Measurements from ENCODE around the gene USP34. TPM values are rescaled to one million over a fixed set of nuclear protein-coding genes. Genes with fewer than 3 reads are reported as not detected.

Gene USP34
- total and polyA plus RNA-seq, 2 experiments from 2014 or later: 81.8 to 157 TPM

DNA sequence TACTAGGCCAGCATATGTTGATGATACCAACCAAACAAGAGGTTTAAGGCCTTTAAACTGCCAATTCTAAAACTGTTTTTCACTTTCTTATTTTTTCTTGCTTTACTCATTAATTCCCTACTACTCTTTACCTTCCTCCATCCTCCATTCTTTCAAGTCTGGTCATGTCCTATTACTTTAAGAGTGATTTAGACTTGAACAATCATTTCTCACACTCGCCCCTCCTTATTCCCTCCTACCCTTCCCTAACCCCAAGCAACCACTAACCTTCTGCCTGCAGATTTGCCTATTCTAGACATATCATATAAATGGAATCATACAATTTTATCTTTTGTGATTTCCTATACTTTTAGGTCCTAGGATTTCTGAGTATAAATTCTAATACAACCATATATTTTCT is 127.7 kb downstream of the USP34 start:
- no peak overlapping the region for H3K27ac Mint-ChIP-seq
- H4K20me1 ChIP-seq (replicated peaks; ENCODE audit: insufficient read depth): no peaks in the 10 kb centered on the region; the same call in 1 of the 2 replicates
- H3F3A ChIP-seq (replicated peaks; ENCODE audit: low read depth): no peaks in the 10 kb centered on the region
- H3K27ac ChIP-seq (ENCODE audit: low read depth): no peak overlapping the region
- H3K4me2 ChIP-seq: no peak overlapping the region
- H2AFZ ChIP-seq: no peak overlapping the region
- no peaks in the 10 kb centered on the region for H3K4me1 Mint-ChIP-seq
- no peak for TF ChIP-seq POLR2AphosphoS5 (IDR thresholded peaks at IDR 0.05; ENCODE audit: low read depth)
- H3K9me3 Mint-ChIP-seq: no peaks in the 10 kb centered on the region
- no peak overlapping the region for H3K4me3 ChIP-seq
- peaks cover 53% of the 10 kb centered on the region for H3K36me3 Mint-ChIP-seq (ENCODE audit: low read depth)
- H3K27me3 Mint-ChIP-seq (ENCODE audit: insufficient read depth, low read depth, poor library complexity): peaks cover 1% of the 10 kb centered on the region
- DNase-seq (ENCODE audit: low spot score): no peak
- no peaks in the 10 kb centered on the region for H3K27me3 ChIP-seq (ENCODE audit: insufficient read depth)
- ATAC-seq: no peak
- peaks cover 29% of the 10 kb centered on the region for H3K36me3 ChIP-seq (ENCODE audit: insufficient read depth)
- no peaks in the 10 kb centered on the region for H3K4me1 ChIP-seq (ENCODE audit: insufficient read depth)
- no peak overlapping the region for H3K4me3 Mint-ChIP-seq
- no peaks in the 10 kb centered on the region for H3K9me2 ChIP-seq (ENCODE audit: insufficient read depth)
- H3K79me2 ChIP-seq (replicated peaks; ENCODE audit: insufficient read depth): no peaks in the 10 kb centered on the region

DNA sequence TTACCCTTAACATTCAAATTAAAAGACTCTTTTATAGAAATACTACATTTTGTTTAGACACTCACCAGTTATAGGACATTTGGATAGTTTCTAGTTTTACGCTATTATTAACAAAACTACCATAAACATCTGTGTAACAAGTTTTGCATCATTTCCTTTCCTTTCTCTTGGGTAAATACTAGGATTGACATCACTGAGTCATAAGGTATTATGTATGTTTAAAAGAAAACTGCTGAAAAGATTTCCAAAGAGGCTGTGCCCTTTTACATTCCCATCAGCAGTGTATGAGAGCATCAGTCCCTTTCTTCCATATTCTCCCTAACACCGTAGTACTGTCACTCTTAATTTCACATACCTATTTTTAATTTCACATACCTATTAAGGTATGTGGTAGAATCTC is 130.6 kb downstream of the USP34 start:
- Histone ChIP-seq H4K20me1 (replicated peaks; ENCODE audit: insufficient read depth) (no peaks in the 10 kb centered on the region; the same call in none of the 2 replicates), H3K4me3 (no peak overlapping the region), H3K9me2 (ENCODE audit: insufficient read depth) (no peaks in the 10 kb centered on the region), H2AFZ (no peak overlapping the region), H3K27ac (ENCODE audit: low read depth) (no peak overlapping the region), H3K79me2 (replicated peaks; ENCODE audit: insufficient read depth) (no peaks in the 10 kb centered on the region), H3K4me2 (no peak overlapping the region), H3K27me3 (ENCODE audit: insufficient read depth) (no peaks in the 10 kb centered on the region), H3K36me3 (ENCODE audit: insufficient read depth) (peaks cover 15% of the 10 kb centered on the region; the same call in 1 of the 2 replicates), H3F3A (replicated peaks; ENCODE audit: low read depth) (no peaks in the 10 kb centered on the region), H3K4me1 (ENCODE audit: insufficient read depth) (no peaks in the 10 kb centered on the region)
- peaks cover 1% of the 10 kb centered on the region for H3K27me3 Mint-ChIP-seq (ENCODE audit: insufficient read depth, low read depth, poor library complexity)
- H3K4me3 Mint-ChIP-seq: no peak overlapping the region
- no peak overlapping the region for H3K27ac Mint-ChIP-seq
- DNase-seq (ENCODE audit: low spot score) (no peak), ATAC-seq (no peak)
- H3K4me1 Mint-ChIP-seq: 0 out of 3 replicates have a peak, but pooled peaks cover 3% of the 10 kb centered on the region
- no peaks in the 10 kb centered on the region for H3K9me3 Mint-ChIP-seq
- peaks cover 33% of the 10 kb centered on the region for H3K36me3 Mint-ChIP-seq (ENCODE audit: low read depth)
- TF ChIP-seq, protein P1, sequence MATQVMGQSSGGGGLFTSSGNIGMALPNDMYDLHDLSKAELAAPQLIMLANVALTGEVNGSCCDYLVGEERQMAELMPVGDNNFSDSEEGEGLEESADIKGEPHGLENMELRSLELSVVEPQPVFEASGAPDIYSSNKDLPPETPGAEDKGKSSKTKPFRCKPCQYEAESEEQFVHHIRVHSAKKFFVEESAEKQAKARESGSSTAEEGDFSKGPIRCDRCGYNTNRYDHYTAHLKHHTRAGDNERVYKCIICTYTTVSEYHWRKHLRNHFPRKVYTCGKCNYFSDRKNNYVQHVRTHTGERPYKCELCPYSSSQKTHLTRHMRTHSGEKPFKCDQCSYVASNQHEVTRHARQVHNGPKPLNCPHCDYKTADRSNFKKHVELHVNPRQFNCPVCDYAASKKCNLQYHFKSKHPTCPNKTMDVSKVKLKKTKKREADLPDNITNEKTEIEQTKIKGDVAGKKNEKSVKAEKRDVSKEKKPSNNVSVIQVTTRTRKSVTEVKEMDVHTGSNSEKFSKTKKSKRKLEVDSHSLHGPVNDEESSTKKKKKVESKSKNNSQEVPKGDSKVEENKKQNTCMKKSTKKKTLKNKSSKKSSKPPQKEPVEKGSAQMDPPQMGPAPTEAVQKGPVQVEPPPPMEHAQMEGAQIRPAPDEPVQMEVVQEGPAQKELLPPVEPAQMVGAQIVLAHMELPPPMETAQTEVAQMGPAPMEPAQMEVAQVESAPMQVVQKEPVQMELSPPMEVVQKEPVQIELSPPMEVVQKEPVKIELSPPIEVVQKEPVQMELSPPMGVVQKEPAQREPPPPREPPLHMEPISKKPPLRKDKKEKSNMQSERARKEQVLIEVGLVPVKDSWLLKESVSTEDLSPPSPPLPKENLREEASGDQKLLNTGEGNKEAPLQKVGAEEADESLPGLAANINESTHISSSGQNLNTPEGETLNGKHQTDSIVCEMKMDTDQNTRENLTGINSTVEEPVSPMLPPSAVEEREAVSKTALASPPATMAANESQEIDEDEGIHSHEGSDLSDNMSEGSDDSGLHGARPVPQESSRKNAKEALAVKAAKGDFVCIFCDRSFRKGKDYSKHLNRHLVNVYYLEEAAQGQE (IDR thresholded peaks at IDR 0.05; ENCODE audit: unreplicated experiment): no peak
- TF ChIP-seq, protein P2, sequence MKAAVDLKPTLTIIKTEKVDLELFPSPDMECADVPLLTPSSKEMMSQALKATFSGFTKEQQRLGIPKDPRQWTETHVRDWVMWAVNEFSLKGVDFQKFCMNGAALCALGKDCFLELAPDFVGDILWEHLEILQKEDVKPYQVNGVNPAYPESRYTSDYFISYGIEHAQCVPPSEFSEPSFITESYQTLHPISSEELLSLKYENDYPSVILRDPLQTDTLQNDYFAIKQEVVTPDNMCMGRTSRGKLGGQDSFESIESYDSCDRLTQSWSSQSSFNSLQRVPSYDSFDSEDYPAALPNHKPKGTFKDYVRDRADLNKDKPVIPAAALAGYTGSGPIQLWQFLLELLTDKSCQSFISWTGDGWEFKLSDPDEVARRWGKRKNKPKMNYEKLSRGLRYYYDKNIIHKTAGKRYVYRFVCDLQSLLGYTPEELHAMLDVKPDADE (IDR thresholded peaks at IDR 0.05): no peak
- no peak for TF ChIP-seq EZH2phosphoT487 (IDR thresholded peaks at IDR 0.05; ENCODE audit: unreplicated experiment)
- TF ChIP-seq NANOG (IDR thresholded peaks at IDR 0.05; ENCODE audit: borderline replicate concordance): no peak
- TF ChIP-seq POLR2AphosphoS5 (IDR thresholded peaks at IDR 0.05; ENCODE audit: low read depth): no peak
- TF ChIP-seq, protein P3, sequence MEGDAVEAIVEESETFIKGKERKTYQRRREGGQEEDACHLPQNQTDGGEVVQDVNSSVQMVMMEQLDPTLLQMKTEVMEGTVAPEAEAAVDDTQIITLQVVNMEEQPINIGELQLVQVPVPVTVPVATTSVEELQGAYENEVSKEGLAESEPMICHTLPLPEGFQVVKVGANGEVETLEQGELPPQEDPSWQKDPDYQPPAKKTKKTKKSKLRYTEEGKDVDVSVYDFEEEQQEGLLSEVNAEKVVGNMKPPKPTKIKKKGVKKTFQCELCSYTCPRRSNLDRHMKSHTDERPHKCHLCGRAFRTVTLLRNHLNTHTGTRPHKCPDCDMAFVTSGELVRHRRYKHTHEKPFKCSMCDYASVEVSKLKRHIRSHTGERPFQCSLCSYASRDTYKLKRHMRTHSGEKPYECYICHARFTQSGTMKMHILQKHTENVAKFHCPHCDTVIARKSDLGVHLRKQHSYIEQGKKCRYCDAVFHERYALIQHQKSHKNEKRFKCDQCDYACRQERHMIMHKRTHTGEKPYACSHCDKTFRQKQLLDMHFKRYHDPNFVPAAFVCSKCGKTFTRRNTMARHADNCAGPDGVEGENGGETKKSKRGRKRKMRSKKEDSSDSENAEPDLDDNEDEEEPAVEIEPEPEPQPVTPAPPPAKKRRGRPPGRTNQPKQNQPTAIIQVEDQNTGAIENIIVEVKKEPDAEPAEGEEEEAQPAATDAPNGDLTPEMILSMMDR (conservative IDR thresholded peaks at IDR 0.05; ENCODE audit: low read depth in 2 of 2): no peak
- TF ChIP-seq, protein P4, sequence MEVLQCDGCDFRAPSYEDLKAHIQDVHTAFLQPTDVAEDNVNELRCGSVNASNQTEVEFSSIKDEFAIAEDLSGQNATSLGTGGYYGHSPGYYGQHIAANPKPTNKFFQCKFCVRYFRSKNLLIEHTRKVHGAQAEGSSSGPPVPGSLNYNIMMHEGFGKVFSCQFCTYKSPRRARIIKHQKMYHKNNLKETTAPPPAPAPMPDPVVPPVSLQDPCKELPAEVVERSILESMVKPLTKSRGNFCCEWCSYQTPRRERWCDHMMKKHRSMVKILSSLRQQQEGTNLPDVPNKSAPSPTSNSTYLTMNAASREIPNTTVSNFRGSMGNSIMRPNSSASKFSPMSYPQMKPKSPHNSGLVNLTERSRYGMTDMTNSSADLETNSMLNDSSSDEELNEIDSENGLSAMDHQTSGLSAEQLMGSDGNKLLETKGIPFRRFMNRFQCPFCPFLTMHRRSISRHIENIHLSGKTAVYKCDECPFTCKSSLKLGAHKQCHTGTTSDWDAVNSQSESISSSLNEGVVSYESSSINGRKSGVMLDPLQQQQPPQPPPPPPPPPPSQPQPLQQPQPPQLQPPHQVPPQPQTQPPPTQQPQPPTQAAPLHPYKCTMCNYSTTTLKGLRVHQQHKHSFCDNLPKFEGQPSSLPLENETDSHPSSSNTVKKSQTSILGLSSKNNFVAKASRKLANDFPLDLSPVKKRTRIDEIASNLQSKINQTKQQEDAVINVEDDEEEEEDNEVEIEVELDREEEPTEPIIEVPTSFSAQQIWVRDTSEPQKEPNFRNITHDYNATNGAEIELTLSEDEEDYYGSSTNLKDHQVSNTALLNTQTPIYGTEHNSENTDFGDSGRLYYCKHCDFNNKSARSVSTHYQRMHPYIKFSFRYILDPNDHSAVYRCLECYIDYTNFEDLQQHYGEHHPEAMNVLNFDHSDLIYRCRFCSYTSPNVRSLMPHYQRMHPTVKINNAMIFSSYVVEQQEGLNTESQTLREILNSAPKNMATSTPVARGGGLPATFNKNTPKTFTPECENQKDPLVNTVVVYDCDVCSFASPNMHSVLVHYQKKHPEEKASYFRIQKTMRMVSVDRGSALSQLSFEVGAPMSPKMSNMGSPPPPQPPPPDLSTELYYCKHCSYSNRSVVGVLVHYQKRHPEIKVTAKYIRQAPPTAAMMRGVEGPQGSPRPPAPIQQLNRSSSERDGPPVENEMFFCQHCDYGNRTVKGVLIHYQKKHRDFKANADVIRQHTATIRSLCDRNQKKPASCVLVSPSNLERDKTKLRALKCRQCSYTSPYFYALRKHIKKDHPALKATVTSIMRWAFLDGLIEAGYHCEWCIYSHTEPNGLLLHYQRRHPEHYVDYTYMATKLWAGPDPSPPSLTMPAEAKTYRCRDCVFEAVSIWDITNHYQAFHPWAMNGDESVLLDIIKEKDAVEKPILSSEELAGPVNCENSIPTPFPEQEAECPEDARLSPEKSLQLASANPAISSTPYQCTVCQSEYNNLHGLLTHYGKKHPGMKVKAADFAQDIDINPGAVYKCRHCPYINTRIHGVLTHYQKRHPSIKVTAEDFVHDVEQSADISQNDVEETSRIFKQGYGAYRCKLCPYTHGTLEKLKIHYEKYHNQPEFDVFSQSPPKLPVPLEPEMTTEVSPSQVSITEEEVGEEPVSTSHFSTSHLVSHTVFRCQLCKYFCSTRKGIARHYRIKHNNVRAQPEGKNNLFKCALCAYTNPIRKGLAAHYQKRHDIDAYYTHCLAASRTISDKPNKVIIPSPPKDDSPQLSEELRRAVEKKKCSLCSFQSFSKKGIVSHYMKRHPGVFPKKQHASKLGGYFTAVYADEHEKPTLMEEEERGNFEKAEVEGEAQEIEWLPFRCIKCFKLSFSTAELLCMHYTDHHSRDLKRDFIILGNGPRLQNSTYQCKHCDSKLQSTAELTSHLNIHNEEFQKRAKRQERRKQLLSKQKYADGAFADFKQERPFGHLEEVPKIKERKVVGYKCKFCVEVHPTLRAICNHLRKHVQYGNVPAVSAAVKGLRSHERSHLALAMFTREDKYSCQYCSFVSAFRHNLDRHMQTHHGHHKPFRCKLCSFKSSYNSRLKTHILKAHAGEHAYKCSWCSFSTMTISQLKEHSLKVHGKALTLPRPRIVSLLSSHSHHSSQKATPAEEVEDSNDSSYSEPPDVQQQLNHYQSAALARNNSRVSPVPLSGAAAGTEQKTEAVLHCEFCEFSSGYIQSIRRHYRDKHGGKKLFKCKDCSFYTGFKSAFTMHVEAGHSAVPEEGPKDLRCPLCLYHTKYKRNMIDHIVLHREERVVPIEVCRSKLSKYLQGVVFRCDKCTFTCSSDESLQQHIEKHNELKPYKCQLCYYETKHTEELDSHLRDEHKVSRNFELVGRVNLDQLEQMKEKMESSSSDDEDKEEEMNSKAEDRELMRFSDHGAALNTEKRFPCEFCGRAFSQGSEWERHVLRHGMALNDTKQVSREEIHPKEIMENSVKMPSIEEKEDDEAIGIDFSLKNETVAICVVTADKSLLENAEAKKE (CRISPR knock-in tag; IDR thresholded peaks at IDR 0.05): no peak
- TF ChIP-seq STAT1 (IDR thresholded peaks at IDR 0.05; ENCODE audit: unreplicated experiment): no peak
- no peak for TF ChIP-seq EZH2 (IDR thresholded peaks at IDR 0.05; ENCODE audit: low read depth, unreplicated experiment)
- TF ChIP-seq JUNB (IDR thresholded peaks at IDR 0.05; ENCODE audit: unreplicated experiment): no peak
